ENCODE data around the gene COG3.

The COG3 gene

DNA sequence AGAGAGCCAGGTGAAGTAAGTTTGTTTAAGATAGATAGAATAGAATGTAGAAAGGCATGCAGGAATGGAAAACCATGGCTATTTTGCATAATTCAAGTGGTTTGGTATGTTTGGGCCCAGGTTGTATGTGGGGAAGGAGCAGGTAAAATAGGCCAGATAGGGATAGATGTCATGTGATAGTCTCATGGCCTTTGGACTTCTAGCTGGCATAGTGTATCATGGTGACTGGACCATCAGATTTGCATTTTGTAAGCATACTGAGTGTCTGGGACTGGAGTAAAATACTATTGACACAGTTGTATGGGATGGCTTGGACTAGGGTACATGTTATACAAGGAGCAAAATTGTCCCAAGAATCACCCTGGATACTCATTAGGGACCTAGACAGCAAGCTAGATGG is 38.9 kb downstream of the COG3 start:
- no peak for DNase-seq (ENCODE audit: low spot score)

DNA sequence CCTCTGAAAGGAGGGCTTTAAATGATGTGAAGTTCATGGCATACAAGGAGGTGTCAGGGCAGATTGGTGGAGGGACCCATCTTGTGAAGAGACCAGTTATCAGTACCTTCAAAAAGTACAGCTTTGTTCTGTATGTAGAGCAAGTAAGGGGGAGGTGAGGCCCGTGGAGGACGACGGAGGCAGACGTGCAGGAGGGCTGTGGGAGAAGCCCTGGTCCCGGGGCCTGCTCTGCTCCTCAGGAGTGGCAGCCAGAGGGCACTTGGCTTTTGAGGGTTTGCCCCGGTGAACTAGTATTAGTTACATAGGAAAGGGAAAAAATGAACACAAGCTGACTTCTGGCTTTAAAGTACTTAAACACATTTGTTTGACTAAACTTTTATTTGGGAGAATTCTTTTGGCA is 42.1 kb downstream of the COG3 start:
- no peak for DNase-seq (ENCODE audit: low spot score)

DNA sequence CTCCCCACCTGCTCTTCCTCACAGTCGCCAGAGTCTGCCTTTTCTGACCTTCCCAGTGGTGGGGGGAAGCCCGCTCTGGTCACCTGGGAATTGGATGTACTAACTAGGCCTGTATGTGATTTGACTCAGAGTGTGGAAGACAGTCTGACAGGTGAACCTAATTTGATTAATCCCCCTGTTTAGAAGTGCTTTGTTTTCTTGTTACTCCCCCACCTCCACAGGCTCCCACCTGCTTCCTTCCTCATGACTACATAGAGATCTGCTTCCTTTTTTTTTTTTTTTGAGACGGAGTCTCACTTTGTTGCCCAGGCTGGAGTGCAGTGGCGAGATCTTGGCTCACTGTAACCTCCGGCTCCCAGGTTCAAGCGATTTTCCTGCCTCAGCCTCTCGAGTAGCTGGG is 44.0 kb downstream of the COG3 start:
- no peak for DNase-seq (ENCODE audit: low spot score)

DNA sequence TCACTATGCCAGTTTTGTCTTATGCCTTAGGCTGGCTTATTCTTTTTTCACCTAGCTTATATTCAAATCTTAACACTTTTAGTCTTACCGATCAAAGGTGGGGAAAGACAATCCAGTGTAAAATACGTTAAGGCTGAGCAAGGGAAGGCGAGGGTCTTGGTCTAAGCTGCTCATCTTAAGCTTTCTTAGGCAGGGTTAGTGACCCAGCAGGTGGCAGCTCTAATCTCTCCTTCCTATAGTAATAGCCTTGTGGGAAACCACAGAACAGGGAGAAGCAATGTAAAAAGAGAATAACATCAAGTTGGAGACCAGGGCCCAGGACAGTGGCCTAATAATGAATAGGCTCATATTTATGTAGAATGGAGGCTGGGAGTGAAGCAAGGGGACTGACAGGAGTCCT is 45.9 kb downstream of the COG3 start:
- DNase-seq (ENCODE audit: low spot score), result no peak

DNA sequence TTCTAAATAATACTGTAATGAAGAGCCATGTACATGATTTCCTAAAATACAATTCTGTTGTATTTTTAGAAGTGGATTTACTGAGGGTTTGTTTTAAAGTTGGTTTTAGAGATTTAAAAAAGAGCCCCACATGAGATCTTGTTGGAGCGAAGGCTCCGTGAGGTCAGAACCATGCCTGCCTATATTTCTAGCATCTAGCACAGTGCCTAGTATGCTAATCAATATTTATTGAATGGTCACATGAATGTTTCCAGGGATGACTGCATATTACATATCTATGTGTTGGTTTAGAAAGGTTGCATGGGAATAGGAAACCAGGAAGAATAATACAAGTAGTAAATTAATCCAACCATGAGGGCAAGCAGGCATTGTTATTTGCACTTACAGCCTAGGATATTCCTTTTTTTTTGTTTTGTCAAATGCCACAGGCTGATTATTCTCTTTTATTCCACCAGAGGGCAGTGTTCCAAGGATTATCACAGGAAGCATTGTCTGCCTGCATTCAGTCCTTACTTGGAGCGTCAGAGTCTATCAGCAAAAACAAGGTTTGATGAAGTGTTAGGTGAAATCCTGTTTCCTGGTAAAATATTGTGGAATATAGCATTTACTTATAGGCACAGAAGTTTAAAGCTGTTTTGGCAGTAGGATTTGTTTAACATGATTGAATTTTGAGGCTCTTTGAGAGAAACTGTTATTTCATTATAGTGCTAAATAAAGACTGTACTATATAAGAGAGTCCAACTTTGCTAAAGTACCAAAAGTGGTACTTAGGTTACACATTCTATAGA is 46.8 kb downstream of the COG3 start:
- peak; percentile 77 for DNase-seq (ENCODE audit: low spot score)

DNA sequence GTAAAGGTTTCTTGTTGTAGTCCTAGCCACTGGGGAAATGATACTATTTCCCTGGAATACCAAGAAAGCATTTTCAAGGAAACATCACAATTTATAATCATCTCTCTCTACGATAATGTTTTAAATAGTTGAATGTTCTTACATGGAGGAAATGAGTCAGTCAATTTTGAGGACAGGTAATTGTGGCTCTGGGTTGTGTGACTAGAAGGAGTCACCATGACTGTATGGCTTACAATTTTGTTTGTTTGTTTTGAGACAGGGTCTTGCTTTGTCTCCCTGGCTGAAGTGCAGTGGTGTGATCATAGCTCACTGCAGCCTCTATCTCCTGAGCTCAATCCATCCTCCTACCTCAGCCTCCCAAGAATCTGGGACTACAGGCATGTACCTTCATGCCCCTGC is 47.4 kb downstream of the COG3 start:
- DNase-seq (ENCODE audit: low spot score), result no peak

DNA sequence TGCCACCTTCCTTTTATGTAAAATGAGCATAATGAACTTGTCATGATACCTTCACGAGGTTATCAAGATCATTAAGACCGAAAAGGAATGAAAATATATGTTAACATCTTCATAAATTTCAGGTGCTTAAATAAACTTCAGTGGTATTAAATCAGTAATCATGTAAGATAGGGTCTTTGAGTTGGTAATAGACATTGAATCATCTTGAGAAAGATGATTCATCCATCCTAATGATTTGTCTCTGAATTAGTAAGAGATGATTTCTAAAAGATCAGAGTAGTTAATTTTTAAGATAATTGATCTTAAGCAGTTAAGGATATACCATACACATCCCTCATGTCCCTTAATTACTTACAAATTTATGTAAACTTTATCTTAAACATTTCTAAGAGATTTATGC is 52.0 kb downstream of the COG3 start:
- DNase-seq (ENCODE audit: low spot score), result no peak

DNA sequence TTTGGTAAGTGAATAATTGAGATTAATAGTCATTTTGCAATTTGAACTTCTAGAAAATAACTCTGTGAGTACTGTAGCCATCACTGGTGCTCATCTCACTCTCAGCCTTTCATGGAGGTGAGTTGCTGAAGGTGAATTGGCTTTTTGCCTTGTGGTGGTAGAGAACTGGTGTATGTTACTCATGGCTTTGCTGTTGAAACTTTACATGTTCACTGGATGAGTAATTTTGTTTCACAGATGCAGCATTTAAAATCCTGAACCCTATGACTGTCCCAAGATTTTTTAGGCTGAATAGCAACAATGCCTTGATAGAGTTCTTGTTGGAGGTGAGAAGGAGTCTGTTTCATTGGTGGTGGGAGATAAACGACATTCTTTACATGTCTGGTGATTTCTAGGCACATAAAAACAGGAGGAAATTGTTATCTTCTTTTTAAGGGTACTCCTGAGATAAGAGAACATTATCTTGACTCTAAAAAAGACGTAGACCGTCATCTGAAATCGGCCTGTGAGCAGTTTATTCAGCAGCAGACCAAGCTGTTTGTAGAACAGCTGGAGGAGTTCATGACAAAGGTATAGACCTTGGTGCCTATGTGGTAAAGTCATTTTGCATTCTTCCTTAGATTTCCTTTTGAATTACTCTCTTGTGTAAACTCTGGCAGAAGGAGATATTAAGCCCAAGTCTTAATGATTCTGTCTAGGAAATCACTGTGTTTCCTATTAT is 53.9 kb downstream of the COG3 start:
- DNase-seq (ENCODE audit: low spot score), result no peak

DNA sequence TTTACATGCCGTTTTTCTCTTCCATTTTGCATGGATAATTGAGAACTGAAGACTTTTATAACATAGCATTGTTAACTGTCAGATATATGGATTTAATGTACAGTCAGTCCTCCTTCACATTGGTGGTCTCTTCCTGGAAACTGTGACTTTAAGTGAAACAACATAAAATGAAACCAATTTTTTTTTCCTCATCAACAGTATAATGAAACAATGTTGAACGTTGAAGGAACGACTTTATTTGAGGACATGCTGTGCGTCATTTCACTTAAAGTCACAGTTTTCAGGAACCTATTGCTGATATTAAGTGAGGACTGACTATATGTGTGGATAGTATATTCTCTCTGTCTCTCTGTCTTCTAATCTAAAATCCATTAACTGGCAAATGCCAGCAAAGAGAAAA is 54.8 kb downstream of the COG3 start:
- DNase-seq (ENCODE audit: low spot score), result no peak

DNA sequence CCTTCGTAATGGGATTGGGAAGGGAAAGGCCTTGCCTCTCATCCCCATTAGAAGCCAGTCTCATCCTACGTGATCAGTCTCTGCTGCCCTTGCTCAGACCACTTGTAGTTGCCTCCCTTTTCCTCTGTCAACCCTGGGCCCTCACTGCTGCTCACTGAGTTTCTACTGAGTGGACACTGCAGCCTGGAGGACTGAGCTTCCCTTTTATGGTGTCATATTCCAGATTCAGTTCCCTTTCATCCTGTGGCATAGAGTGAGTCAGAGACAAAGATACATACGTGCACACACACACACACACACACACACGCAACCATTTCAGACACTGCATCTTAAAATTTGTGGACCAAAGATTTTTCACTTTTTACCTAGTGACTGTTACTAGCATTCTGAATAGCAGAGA is 56.6 kb downstream of the COG3 start:
- peak; percentile 64 for DNase-seq (ENCODE audit: low spot score)

DNA sequence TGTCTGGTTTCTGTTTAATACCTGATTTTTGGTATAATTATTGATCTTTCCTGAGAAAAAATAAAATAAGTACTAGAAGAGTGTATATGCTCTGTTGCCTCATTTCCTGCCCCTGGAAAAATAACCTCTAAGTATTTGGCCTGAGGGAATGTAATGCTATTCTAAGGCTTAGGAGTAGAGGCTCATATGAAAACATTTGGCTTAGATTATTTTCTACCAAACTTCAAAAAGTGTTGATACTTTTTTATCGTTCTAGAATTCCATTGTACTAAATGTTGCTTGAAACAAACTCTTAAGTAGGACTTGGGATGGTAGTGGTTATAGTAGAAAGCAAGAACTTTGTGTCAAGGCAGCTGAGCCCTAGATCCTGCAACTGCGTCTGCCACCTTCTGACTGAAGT is 57.8 kb downstream of the COG3 start:
- DNase-seq (ENCODE audit: low spot score), result no peak

DNA sequence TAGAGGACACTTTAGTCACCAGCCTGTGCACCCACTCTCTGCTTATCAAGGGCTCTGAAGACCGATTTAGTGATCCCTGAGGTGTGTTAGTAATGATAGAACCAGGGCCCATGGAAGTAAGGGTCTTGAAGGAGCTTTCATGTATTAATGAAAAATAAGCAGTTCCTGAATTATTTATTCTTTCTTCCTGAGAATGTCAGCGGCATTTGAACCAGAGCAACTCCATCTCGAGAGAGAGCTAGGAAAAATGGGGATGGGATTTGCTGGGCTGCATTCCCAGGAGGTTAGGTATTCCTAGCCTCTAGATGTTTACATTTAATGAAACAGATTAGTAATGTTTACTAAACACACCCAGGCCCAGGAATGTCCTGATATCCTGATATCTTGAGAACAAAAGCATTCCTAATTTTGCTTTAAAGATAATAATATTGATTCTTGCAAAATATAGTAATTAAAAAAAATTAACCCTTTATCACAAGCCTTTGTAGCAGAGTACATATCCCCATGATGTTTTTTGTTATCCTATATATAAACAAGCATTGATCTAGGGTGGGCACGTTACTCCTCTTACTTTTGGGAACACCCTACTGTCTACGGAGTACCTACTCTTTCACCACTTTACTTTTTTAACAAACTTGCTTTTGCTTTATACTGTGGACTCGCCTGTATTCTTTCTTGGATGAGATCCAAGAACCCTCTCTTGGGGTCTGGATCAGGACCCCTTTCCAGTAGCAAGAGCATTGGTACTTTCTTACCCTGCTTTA is 63.1 kb downstream of the COG3 start:
- no peak for DNase-seq (ENCODE audit: low spot score)

DNA sequence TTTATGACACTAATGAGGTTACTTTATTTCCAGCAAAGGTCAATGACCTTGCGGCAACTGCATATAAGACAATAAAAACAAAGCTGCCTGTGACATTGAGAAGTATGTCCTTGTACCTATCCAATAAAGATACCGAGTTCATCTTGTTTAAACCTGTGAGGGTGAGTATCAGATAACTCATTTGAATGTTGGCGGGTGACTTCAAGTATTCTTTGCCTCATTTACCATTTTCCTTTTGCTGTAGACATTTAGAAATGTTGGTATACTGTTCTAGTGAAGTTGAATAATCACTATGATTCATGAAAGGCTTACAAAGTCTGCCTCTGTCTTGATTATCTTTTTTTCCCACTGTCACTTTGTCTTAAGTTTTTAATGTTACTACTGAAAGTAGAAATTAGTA is 65.0 kb downstream of the COG3 start:
- DNase-seq (ENCODE audit: low spot score), result no peak

DNA sequence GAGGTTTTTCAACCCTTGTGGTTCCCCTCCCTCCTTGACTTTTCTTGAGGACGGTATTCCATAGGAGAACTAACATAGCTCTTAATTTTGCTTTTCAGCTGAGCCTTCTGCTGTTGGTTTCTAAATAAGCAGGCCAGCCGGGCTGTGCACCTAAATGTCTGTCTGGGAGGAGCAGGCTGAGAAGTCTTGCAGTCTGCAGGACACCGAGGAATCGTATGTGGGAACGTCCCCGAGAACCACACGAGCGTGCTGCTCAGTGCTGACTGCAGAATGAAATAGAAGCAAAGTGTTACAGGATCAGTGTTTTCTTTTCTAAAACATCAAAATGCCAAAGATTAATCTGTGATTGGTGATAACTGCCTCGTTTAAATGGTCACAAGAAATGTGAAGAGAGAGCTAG is 69.9 kb downstream of the COG3 start:
- no peak for DNase-seq (ENCODE audit: low spot score)

DNA sequence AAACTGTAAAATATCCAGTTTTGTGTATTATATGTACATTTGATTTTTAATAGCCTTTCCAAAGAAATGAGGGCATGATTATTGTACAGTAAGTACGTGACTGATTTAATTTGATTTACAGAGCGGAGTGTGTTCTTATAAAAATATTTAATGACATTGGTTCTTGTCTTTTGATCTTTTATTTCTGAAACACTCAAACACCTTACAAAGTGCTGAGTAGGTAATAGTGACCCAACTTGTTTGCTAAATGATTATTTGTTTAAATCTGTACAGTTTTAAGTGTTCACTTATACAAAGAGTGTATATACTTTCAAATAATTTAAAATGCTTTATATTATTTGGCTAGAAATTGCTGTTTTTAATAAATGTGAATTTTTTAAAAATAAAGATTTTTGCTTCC is 71.5 kb downstream of the COG3 start:
- DNase-seq (ENCODE audit: low spot score), result no peak

DNA sequence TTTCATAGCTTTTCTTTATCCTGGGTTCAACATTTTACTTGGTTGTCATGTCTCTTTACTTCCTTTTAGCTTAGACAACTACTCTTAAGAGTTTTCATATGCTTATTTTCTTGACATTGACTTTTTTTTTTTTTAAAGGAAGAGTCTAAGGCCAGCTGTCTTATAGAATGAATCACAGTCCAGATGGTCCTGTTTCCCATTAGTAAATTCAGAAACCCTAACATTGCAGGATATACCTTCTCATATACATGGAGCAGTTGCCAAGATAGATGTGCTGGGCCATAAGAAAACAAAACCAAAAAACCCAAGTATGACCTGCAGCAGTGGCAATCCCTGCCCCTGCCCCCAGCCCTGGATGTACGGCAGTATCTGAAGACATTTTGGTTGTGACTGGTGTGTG is 72.8 kb downstream of the COG3 start:
- DNase-seq (ENCODE audit: low spot score), result no peak

DNA sequence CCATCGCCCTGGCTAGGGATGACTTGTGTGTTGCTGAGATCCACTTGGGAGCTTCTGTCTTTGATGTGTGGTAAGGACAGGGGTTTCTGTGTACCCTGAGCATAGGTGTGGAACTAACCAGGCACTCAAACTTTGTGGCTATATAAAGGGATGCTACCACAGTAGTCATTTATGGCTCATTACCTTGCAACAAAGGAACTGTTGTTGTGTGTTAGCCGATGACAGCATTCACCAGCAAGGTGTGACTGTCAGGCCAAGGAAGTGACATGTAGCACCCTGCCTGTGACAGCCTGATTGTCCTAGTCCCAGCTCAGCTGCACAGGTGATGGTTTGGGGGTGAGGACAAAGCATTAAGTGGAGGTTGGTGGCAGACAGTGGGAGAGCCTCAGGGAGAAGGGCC is 73.6 kb downstream of the COG3 start:
- peak; percentile 95 for DNase-seq (ENCODE audit: low spot score)

DNA sequence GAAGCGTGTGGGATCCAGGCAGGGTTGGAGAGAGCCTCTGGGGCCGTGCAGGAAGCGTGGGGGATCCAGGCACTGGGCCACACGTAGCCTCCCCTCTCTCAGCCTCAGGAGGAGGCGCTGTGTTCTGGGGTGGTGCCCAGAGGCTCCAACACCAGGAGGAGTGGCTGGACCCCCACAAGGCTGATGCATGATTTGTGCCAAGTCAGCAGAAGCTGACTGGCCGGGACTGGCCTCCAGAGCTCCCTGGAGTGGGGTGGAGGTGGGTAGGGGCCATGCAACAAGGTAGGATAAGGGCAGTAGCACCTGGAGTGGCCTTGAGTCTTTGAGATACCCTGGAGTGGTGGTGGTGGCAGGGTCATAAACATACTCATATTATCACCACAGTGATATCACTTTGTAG is 75.5 kb downstream of the COG3 start:
- no peak for DNase-seq (ENCODE audit: low spot score)

DNA sequence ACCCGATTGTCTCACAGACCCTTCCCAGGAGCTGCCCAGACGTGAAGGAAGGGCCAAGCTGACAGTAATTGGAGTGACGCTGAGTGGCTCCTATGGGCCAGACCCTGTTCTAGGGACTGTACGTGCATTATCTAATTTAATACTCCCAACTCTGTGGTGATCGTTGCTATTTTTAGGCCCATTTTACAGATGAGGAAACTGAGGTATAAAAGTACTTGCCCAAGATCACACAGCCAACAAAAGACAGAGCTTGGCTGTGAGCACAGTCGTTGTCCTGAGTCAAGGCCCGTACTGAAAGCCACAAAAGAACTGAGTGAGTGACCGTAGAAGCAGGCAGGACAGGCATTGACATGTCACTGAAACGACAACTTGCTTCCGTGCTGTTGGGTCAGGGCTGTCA is 76.1 kb downstream of the COG3 start:
- no peak for DNase-seq (ENCODE audit: low spot score)

DNA sequence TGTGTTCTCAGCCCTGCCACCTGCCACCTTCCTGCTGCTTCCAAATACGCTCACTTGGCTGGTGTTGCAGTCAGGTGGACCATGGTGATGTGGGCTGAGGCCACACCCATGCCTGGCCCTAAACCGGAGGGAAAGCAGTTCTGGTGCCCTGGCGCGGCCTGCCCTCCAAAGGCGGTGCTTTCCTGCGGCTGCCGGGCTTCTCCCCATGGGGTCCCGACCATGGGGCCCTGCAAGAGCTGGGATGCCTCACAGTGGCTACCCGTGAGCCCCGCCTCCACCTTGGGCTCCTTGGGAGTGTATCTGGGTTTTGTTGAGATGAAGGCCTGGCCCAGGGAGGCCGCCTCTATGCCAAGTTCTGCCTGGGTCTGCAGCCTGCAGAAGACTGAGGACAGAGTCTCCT is 77.1 kb downstream of the COG3 start:
- DNase-seq (ENCODE audit: low spot score), result no peak

DNA sequence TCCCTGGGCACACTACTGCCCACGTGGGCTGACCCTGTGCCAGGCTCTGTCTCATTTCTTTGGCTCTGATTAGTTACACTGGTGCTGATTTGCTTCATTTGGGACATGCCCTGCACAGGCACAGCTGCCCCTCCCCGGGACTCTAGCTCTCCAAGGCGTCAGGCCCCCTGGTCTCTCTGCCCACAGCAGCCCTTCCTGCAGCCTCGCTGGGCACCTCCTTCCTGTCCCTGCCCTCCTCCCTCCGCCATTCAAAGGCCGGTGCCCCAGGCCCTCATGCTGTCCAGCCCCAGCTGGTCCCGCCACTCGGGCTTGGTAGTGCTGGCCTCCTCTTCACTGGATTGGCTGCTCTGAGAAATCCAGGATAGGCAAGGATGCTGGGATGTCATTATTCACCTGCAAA is 77.7 kb downstream of the COG3 start:
- no peak for DNase-seq (ENCODE audit: low spot score)

DNA sequence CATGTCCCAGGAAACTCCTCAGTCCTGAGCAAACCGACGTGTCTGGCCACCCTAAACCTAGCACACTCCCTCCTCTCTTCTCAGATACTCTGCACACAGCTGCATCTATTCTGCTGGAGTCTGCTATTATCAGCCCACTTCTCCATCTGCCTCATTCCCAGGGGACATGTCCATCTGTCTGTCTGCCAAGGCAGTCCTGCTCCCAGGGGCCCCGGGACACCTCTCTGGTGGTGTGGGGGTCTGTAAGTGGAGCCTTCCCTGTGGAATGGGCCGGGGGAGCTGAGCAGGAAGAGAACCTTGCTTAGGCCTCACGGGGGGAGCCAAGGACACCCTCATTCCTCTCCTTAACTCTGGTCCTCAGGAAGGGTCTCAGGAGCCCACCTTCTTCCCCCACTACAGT is 78.1 kb downstream of the COG3 start:
- no peak for DNase-seq (ENCODE audit: low spot score)

DNA sequence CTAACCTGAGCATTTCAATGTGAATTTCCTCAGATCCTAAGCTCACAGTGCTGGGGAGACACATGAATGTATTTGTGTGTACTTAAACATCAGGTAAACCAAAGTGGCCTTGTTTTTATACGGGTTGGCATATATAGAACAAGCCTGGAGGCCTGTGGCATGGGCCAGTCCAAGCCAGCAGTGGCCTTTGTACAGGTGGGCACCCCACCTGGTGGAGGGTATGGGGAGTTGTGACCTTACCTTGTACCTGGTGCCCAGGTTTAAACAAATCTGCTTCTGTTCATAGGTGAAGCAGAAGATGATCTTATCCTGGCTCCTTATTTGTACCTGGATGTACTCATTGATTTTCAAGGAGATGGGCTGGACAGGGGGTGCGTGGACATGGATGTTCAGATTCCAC is 79.8 kb downstream of the COG3 start:
- peak; percentile 51 for DNase-seq (ENCODE audit: low spot score)
